ENCODE results near the gene TSSK6. TPM values are rescaled to one million over a fixed set of nuclear protein-coding genes. Genes with fewer than 3 reads are reported as not detected.

Gene TSSK6
- total and polyA plus RNA-seq, 11 donors = 0.28 to 1.0 (median 0.54) TPM

- intact Hi-C loops (cut with DNase I) = no loop called here
- no peak for TF ChIP-seq CTCF (IDR thresholded peaks at IDR 0.05)
- Histone ChIP-seq H3K9me3 (no peaks in the 10 kb centered on the region), H3K4me1 (peaks cover 0 to 32% (median 2%) of the 10 kb centered on the region in 12 donors), H3K27ac (no peak overlapping the region), H3K27me3 (peaks cover 0 to 31% (median 0%) of the 10 kb centered on the region in 9 donors), H3K36me3 (no peaks in the 10 kb centered on the region), H3K4me3 (no peak overlapping the region)
- DNase-seq (no peak), ATAC-seq (no peak)
- 61 to 71% (median 68%) methylated on average over 13 of the region's 13 CpGs for WGBS, 4 donors
Observed at GRCh38 chr19:19548915-19549759, 33.8 kb upstream of the TSSK6 start.

GRCh38 chr19:19547674-19548336 is 32.5 kb upstream of the TSSK6 start:
- peak overlapping the region in 7 of 12 donors; percentile 11 to 79 (median 55) for H3K27ac ChIP-seq
- intact Hi-C loops (cut with DNase I) = no loop called here
- H3K4me3 ChIP-seq = no peak overlapping the region
- WGBS, 4 donors = 33 to 39% (median 35%) methylated on average over 9 to 15 of the region's 15 CpGs
- TF ChIP-seq CTCF (IDR thresholded peaks at IDR 0.05) = no peak
- no peak for TF ChIP-seq POLR2A (IDR thresholded peaks at IDR 0.05)
- ATAC-seq (peak; percentile 55 to 74 (median 65)), DNase-seq (peak in 1 of 5 donors; percentile 68)
- no peaks in the 10 kb centered on the region for H3K36me3 ChIP-seq
- peaks cover 0 to 32% (median 2%) of the 10 kb centered on the region in 12 donors for H3K4me1 ChIP-seq
- no peaks in the 10 kb centered on the region for H3K9me3 ChIP-seq
- peaks cover 0 to 44% (median 7%) of the 10 kb centered on the region in 9 donors for H3K27me3 ChIP-seq

GRCh38 chr19:19546751-19547162 is 31.4 kb upstream of the TSSK6 start:
- peak; percentile 49 to 77 (median 54) for ATAC-seq
- Histone ChIP-seq H3K27me3 (peaks cover under 1 to 55% (median 11%) of the 10 kb centered on the region in 9 donors), H3K4me3 (no peak overlapping the region), H3K36me3 (no peaks in the 10 kb centered on the region), H3K4me1 (peaks cover 0 to 32% (median 2%) of the 10 kb centered on the region in 12 donors), H3K9me3 (no peaks in the 10 kb centered on the region), H3K27ac (peak overlapping the region in 3 of 12 donors; percentile 66 to 79 (median 66))
- 34 to 45% (median 38%) methylated on average over 13 to 19 of the region's 19 CpGs for WGBS, 4 donors
- DNase-seq = peak in 2 of 5 donors; percentile 38 to 79
- no peak for TF ChIP-seq POLR2A (IDR thresholded peaks at IDR 0.05)
- TF ChIP-seq CTCF (IDR thresholded peaks at IDR 0.05) = no peak
- intact Hi-C loops (cut with DNase I) = no loop called here

- H3K36me3 ChIP-seq = no peaks in the 10 kb centered on the region
- peaks cover 10 to 63% (median 19%) of the 10 kb centered on the region in 9 donors for H3K27me3 ChIP-seq
- 94 to 97% (median 96%) methylated on average over 22 to 23 of the region's 23 CpGs for WGBS, 4 donors
- ATAC-seq = no peak
- no peak overlapping the region for H3K4me3 ChIP-seq
- no peaks in the 10 kb centered on the region for H3K9me3 ChIP-seq
- H3K4me1 ChIP-seq = peaks cover 0 to 42% (median 7%) of the 10 kb centered on the region in 12 donors
- no peak for TF ChIP-seq CTCF (IDR thresholded peaks at IDR 0.05)
- no peak for TF ChIP-seq POLR2A (IDR thresholded peaks at IDR 0.05)
- DNase-seq = no peak
- intact Hi-C loops (cut with DNase I) = no loop called here
- no peak overlapping the region for H3K27ac ChIP-seq
Observed at GRCh38 chr19:19545707-19546106, 30.4 kb upstream of the TSSK6 start.
